Mucosa of rectum (tissue), 2 donors: Measurements from ENCODE around the gene RHOBTB1.
"Not testable (repeated sequence)": the region's sequence is repeated elsewhere in the genome, so short reads cannot be mapped to it uniquely, and the experiment has no call there.

Source experiments
- H3K27ac ChIP-seq, 2 donors: one replicate each; pipeline ENCODE4 v1.7.0; 2013; ENCODE audit warnings: inconsistent platforms in 2 of 2, low read depth in 2 of 2, low read length in 2 of 2
- H3K27me3 ChIP-seq, 2 donors: one replicate each; pipeline ENCODE4 v1.7.0; 2013; ENCODE audit warnings: low read length in 2 of 2; ENCODE audit not compliant: control insufficient read depth in 2 of 2, insufficient read depth in 2 of 2
- H3K36me3 ChIP-seq, 2 donors: one replicate each; pipeline ENCODE4 v1.7.0; 2013; ENCODE audit warnings: low read length in 2 of 2; ENCODE audit not compliant: control insufficient read depth in 2 of 2, insufficient read depth in 2 of 2
- H3K4me1 ChIP-seq, 2 donors: one replicate each; pipeline ENCODE4 v1.7.0; 2013; ENCODE audit warnings: low read length in 2 of 2, mild to moderate bottlenecking in 1 of 2; ENCODE audit not compliant: control insufficient read depth in 2 of 2, insufficient read depth in 2 of 2
- H3K4me3 ChIP-seq, 2 donors: one replicate each; pipeline ENCODE4 v1.7.0; 2013; ENCODE audit warnings: low read length in 2 of 2
- H3K9ac ChIP-seq, 2 donors: one replicate each; pipeline ENCODE4 v1.7.0; 2013; ENCODE audit warnings: low read length in 2 of 2, low read depth in 1 of 2, mild to moderate bottlenecking in 1 of 2
- H3K9me3 ChIP-seq, 2 donors: one replicate each; pipeline ENCODE4 v1.7.0; 2013; ENCODE audit warnings: low read length in 2 of 2; ENCODE audit not compliant: control insufficient read depth in 2 of 2
- donor health status: healthy.
- donor health status: Normal muscosa, but diverticular disease.

Gene RHOBTB1

GRCh38 chr10:60832136-60832535 is 111.8 kb downstream of the RHOBTB1 start:
- not testable (repeated sequence) for H3K4me1 ChIP-seq, H3K4me3 ChIP-seq, H3K27ac ChIP-seq, H3K9me3 ChIP-seq, H3K27me3 ChIP-seq, H3K36me3 ChIP-seq, H3K9ac ChIP-seq

DNA sequence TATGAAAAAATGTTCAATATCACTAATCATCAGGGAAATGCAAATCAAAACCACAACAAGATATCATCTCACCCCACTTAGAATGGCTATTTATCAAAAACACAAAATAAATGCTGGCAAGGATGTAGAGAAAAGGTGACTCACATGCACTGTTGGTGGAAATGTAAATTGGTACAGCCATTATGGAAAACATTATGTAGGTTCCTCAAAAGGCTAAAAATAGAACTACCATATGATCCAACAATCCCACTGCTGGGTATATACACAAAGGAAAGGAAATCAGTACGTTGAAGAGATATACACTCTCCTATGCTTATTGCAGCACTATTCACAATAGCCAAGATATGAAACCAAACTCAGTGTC is 115.5 kb downstream of the RHOBTB1 start:
- H3K27me3 ChIP-seq: no peaks in the 10 kb centered on the region
- no peaks in the 10 kb centered on the region for H3K9me3 ChIP-seq
- H3K9ac ChIP-seq: no peak overlapping the region
- no peaks in the 10 kb centered on the region for H3K4me1 ChIP-seq
- H3K27ac ChIP-seq: no peak overlapping the region
- no peak overlapping the region for H3K4me3 ChIP-seq
- H3K36me3 ChIP-seq: no peaks in the 10 kb centered on the region

DNA sequence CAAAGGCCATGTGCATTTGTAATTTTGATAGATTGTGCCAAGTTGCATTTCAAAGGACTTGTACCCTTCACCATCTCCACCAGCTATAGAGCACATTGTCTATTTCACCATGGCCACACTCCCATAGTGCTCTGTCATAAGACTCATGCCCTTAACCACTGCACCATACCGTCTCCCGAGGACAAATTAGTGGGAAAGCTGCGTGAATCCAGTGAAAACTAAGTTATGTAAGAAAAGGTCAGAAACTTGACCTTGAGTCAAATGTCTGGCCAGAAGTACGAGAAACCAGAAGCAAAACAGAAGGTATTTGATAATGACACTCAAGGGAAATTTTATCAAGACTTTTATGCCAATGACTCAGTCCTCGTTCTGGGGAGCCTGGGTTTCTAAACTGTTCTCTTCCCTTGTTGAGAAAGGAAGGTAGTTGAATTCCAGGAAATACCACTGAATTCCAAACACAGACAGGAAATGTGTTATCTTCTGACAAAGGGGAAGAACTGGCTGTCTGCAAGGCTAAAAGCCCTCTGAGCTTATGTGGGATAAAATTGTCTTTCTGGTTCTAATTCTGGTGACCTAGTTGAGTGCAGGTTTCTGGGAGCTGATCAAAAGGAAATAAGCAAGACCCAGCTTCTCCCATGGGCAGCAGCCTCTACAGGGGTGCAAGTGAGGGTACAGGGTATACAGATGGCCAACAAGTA is 116.0 kb downstream of the RHOBTB1 start:
- Histone ChIP-seq H3K4me3 (no peak overlapping the region), H3K4me1 (no peaks in the 10 kb centered on the region), H3K9ac (no peak overlapping the region), H3K27me3 (no peaks in the 10 kb centered on the region), H3K9me3 (no peaks in the 10 kb centered on the region), H3K36me3 (no peaks in the 10 kb centered on the region), H3K27ac (no peak overlapping the region)

DNA sequence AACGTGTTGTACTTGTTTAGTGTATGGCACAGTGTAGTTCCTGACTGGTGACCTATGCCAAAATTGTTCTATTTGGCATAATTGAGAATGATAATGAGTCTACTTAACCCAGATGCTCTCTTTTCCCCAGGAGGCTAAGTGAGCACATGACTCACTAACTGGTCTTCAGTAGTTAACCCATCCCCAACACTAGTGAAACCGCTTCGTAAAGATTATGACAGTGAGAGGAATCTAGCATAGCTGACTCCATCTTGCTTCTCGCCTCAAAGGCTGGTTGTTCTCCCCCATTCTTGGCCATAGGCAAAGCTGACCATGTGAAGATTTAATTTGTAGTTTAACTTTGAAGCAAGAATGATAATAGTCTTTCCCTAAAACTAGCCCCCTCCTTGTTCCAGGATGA is 118.5 kb downstream of the RHOBTB1 start:
- H3K4me1 ChIP-seq: no peaks in the 10 kb centered on the region
- H3K4me3 ChIP-seq: no peak overlapping the region
- no peaks in the 10 kb centered on the region for H3K9me3 ChIP-seq
- H3K9ac ChIP-seq: no peak overlapping the region
- no peak overlapping the region for H3K27ac ChIP-seq
- no peaks in the 10 kb centered on the region for H3K36me3 ChIP-seq
- H3K27me3 ChIP-seq: no peaks in the 10 kb centered on the region

DNA sequence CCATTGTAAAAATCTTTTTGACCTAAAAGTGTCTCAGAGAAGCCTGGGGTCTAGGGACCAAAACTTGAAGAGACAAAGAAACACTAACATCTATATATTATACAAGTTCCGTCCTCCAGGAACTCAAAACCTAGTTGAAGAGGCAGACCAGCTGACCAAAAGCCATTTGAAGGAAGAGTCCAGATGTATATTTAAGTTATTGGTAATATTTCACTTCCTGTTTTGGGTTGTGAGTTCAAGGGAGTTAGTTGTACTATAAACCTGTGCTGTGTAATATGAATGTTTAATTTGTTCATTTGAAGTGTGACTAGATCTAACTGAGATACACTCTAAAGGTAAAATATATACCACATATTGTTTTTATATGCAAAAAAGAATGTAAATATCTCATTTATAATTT is 120.7 kb downstream of the RHOBTB1 start:
- Histone ChIP-seq H3K9me3 (no peaks in the 10 kb centered on the region), H3K27me3 (no peaks in the 10 kb centered on the region), H3K4me1 (peaks cover 0 to 4% of the 10 kb centered on the region in 2 donors), H3K36me3 (no peaks in the 10 kb centered on the region), H3K4me3 (no peak overlapping the region), H3K9ac (no peak overlapping the region), H3K27ac (no peak overlapping the region)

DNA sequence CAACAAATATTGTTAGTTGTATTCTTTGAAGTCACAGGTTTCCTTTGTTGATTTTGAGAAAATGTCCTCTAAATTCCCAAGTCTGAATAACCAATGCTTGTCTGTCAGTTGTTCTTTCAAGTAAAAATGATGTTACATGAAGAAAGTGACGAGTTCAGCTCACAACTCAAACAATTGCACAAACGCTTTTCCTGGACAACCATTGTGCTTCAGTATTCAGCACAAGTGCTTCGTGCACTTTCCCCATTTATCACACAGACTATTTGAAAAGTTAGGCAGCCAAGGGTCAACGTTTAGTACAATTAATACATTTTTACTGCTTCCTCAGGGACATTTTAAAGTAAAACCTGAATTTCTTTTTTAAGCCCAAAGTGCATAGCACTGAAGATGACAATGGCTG is 121.2 kb downstream of the RHOBTB1 start:
- H3K27me3 ChIP-seq: no peaks in the 10 kb centered on the region
- H3K4me1 ChIP-seq: peaks cover 0 to 4% of the 10 kb centered on the region in 2 donors
- H3K4me3 ChIP-seq: no peak overlapping the region
- H3K27ac ChIP-seq: no peak overlapping the region
- H3K9me3 ChIP-seq: no peaks in the 10 kb centered on the region
- H3K36me3 ChIP-seq: no peaks in the 10 kb centered on the region
- H3K9ac ChIP-seq: no peak overlapping the region

DNA sequence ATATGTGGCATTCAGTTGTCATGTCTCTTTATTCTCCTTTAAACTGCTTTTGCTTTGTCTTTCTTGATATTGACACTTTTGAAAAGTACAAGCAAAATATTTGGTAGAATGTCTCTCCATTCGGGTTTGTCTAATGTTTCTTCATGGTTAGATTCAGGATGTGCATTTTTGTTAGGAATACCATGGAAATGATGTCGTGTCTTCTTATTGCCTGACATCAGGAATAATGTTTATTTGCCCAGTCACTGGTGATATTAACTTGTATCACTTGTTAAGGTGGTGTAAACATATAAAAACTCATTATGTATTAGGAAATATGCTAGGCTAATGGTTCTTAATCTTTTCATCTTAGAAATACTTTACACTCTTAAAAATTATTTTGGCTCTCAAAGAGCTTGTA is 122.3 kb downstream of the RHOBTB1 start:
- Histone ChIP-seq H3K9me3 (no peaks in the 10 kb centered on the region), H3K9ac (no peak overlapping the region), H3K27ac (no peak overlapping the region), H3K4me3 (no peak overlapping the region), H3K27me3 (no peaks in the 10 kb centered on the region), H3K4me1 (peaks cover 0 to 4% of the 10 kb centered on the region in 2 donors), H3K36me3 (no peaks in the 10 kb centered on the region)

- Histone ChIP-seq H3K27me3 (no peaks in the 10 kb centered on the region), H3K4me1 (peaks cover 0 to 4% of the 10 kb centered on the region in 2 donors), H3K27ac (no peak overlapping the region), H3K9ac (no peak overlapping the region), H3K9me3 (no peaks in the 10 kb centered on the region), H3K4me3 (no peak overlapping the region), H3K36me3 (no peaks in the 10 kb centered on the region)
Measured at GRCh38 chr10:60820093-60820754, 123.8 kb downstream of the RHOBTB1 start.
